H9 (cell line): ENCODE measurements around the gene AHSG. TPM values are rescaled to one million over a fixed set of nuclear protein-coding genes. Genes with fewer than 3 reads are reported as not detected.

Source experiments
- DNase-seq: peaks from one replicate; pipeline ENCODE4 v3.0.0-alpha.2; 2017
- H2AFZ ChIP-seq: one replicate; pipeline ENCODE4 v1.6.1; 2013; ENCODE audit warnings: mild to moderate bottlenecking, low read length, control low read depth, moderate library complexity
- H2AK5ac ChIP-seq: 2 replicates; pipeline ENCODE4 v1.6.1; 2013; ENCODE audit warnings: low read length, control low read depth, mixed read lengths; ENCODE audit not compliant: insufficient read length
- H2BK120ac ChIP-seq: one replicate; pipeline ENCODE4 v1.6.1; 2013; ENCODE audit warnings: low read depth, mild to moderate bottlenecking, low read length, control low read depth, inconsistent platforms; ENCODE audit not compliant: poor library complexity, severe bottlenecking
- H2BK12ac ChIP-seq: 2 replicates; pipeline ENCODE4 v1.6.1; 2013; ENCODE audit warnings: low read length, control low read depth, mixed read lengths, low read depth; ENCODE audit not compliant: insufficient read length
- H2BK15ac ChIP-seq: 2 replicates; pipeline ENCODE4 v1.6.1; 2013; ENCODE audit warnings: low read depth, low read length, control low read depth
- H2BK20ac ChIP-seq: one replicate; pipeline ENCODE4 v1.6.1; 2013; ENCODE audit warnings: low read depth, mild to moderate bottlenecking, low read length, control low read depth, inconsistent platforms; ENCODE audit not compliant: poor library complexity, severe bottlenecking
- H2BK5ac ChIP-seq: 2 replicates; pipeline ENCODE4 v1.6.1; 2013; ENCODE audit warnings: low read length, control low read depth, mixed read lengths; ENCODE audit not compliant: insufficient read length
- H3K14ac ChIP-seq: 2 replicates; pipeline ENCODE4 v1.6.1; 2013; ENCODE audit warnings: low read length, control low read depth; ENCODE audit not compliant: insufficient read depth
- H3K18ac ChIP-seq: 2 replicates; pipeline ENCODE4 v1.6.1; 2013; ENCODE audit warnings: low read depth, mild to moderate bottlenecking, mixed read lengths, low read length, control low read depth; ENCODE audit not compliant: insufficient read length
- H3K23ac ChIP-seq: 2 replicates; pipeline ENCODE4 v1.6.1; 2013; ENCODE audit warnings: low read length, control low read depth, mixed read lengths, low read depth; ENCODE audit not compliant: insufficient read length
- H3K23me2 ChIP-seq: 2 replicates; pipeline ENCODE4 v1.6.1; 2013; ENCODE audit warnings: low read depth, mild to moderate bottlenecking, mixed read lengths, low read length, control low read depth; ENCODE audit not compliant: insufficient read length, poor library complexity, severe bottlenecking
- H3K27ac ChIP-seq: 2 replicates; pipeline ENCODE4 v1.5.1; 2013; ENCODE audit warnings: low read length, control low read depth, mixed read lengths, low read depth; ENCODE audit not compliant: insufficient read length
- H3K27me3 ChIP-seq: 2 replicates; pipeline ENCODE4 v1.6.1; 2013; ENCODE audit warnings: low read length, control low read depth, inconsistent platforms; ENCODE audit not compliant: insufficient read depth
- H3K4ac ChIP-seq: 2 replicates; pipeline ENCODE4 v1.6.1; 2013; ENCODE audit warnings: low read depth, mild to moderate bottlenecking, control low read depth, inconsistent platforms, low read length, moderate library complexity
- H3K4me1 ChIP-seq: 2 replicates; pipeline ENCODE4 v1.6.1; 2013; ENCODE audit warnings: low read length, control low read depth, inconsistent platforms; ENCODE audit not compliant: insufficient read depth
- H3K4me2 ChIP-seq: 2 replicates; pipeline ENCODE4 v1.6.1; 2013; ENCODE audit warnings: low read length, control low read depth, mixed read lengths; ENCODE audit not compliant: insufficient read length, insufficient read depth
- H3K56ac ChIP-seq: 2 replicates; pipeline ENCODE4 v1.6.1; 2013; ENCODE audit warnings: low read depth, mild to moderate bottlenecking, mixed read lengths, low read length, control low read depth; ENCODE audit not compliant: insufficient read length
- H3K79me1 ChIP-seq: 2 replicates; pipeline ENCODE4 v1.6.1; 2013; ENCODE audit warnings: low read depth, mild to moderate bottlenecking, moderate library complexity, low read length, control low read depth, inconsistent platforms; ENCODE audit not compliant: insufficient read depth, poor library complexity, severe bottlenecking
- H3K79me2 ChIP-seq: 2 replicates; pipeline ENCODE4 v1.6.1; 2013; ENCODE audit warnings: low read length, control low read depth, inconsistent platforms; ENCODE audit not compliant: insufficient read depth
- H3K9ac ChIP-seq: 2 replicates; pipeline ENCODE4 v1.6.1; 2013; ENCODE audit warnings: low read length, control low read depth, mixed read lengths; ENCODE audit not compliant: insufficient read length; ENCODE audit errors: extremely low read depth
- H3K9me3 ChIP-seq: one replicate; pipeline ENCODE4 v1.6.1; 2013; ENCODE audit warnings: low read depth, low read length, inconsistent platforms; ENCODE audit not compliant: control insufficient read depth
- H3T11ph ChIP-seq: one replicate; pipeline ENCODE4 v1.6.1; 2013; ENCODE audit warnings: mild to moderate bottlenecking, low read length, control low read depth, inconsistent platforms
- H4K20me1 ChIP-seq: one replicate; pipeline ENCODE4 v1.6.1; 2013; ENCODE audit not compliant: control insufficient read depth, insufficient read length, insufficient read depth
- H4K5ac ChIP-seq: 2 replicates; pipeline ENCODE4 v1.6.1; 2013; ENCODE audit warnings: low read depth, mild to moderate bottlenecking, mixed read lengths, low read length, control low read depth; ENCODE audit not compliant: insufficient read length
- H4K8ac ChIP-seq: replicated peaks from 2 replicates; pipeline ENCODE4 v1.6.1; 2013; ENCODE audit warnings: low read length, control low read depth, mixed read lengths, low read depth; ENCODE audit not compliant: insufficient read length
- H4K91ac ChIP-seq: 2 replicates; pipeline ENCODE4 v1.6.1; 2013; ENCODE audit warnings: low read depth, mild to moderate bottlenecking, moderate library complexity, mixed read lengths, low read length, control low read depth; ENCODE audit not compliant: insufficient read length
- H3K27ac Mint-ChIP-seq, 3 experiments: 2 replicates in 2 of 3; 3 replicates in 1 of 3; pipeline ENCODE4 v1.8.0; 2020 to 2021; ENCODE audit warnings: mixed read lengths in 3 of 3, mild to moderate bottlenecking in 1 of 3, moderate library complexity in 1 of 3
- H3K27me3 Mint-ChIP-seq: 2 replicates; pipeline ENCODE4 v1.8.0; 2021; ENCODE audit warnings: low read depth, mild to moderate bottlenecking, moderate library complexity, mixed read lengths
- H3K36me3 Mint-ChIP-seq, 3 experiments: 2 replicates in 2 of 3; 3 replicates in 1 of 3; pipeline ENCODE4 v1.8.0; 2020 to 2021; ENCODE audit warnings: low read depth in 3 of 3, mixed read lengths in 3 of 3; ENCODE audit not compliant: insufficient read depth in 1 of 3
- H3K4me1 Mint-ChIP-seq, 2 experiments: 2 replicates each; pipeline ENCODE4 v1.8.0; 2020; ENCODE audit warnings: mixed read lengths in 2 of 2
- H3K4me3 Mint-ChIP-seq, 2 experiments: 2 replicates in 1 of 2; 3 replicates in 1 of 2; pipeline ENCODE4 v1.8.0; 2020 to 2021; ENCODE audit warnings: mild to moderate bottlenecking in 2 of 2, mixed read lengths in 2 of 2, moderate library complexity in 1 of 2
- H3K9me3 Mint-ChIP-seq, 2 experiments: 2 replicates in 1 of 2; 3 replicates in 1 of 2; pipeline ENCODE4 v1.8.0; 2020; ENCODE audit warnings: mild to moderate bottlenecking in 2 of 2, mixed read lengths in 2 of 2, moderate library complexity in 1 of 2
- CTCF ChIP-seq: fragments of 200-600 bp; sonication (generic); conservative IDR thresholded peaks from 3 replicates; pipeline ENCODE4 v1.8.0; 2021; ENCODE audit warnings: antibody characterized with exemption, mild to moderate bottlenecking
- WGBS: extraction: QIAGEN DNeasy Blood & Tissue Kit; methylation state at CpG from one replicate; pipeline ENCODE4 v1.1.7; 2013; ENCODE audit warnings: missing lambda C conversion rate, low lambda C conversion rate, mixed read lengths; ENCODE audit not compliant: insufficient read length; ENCODE audit errors: extremely low coverage; 5-methylcytosine and 5-hydroxymethylcytosine counted together
- total RNA-seq: library from RNA; stranded (reverse); gene quantifications from 2 replicates; pipeline ENCODE4 v1.2.1, GENCODE V29; 2021

AHSG gene
- total RNA-seq, 1 experiment from 2014 or later, result not detected

DNA sequence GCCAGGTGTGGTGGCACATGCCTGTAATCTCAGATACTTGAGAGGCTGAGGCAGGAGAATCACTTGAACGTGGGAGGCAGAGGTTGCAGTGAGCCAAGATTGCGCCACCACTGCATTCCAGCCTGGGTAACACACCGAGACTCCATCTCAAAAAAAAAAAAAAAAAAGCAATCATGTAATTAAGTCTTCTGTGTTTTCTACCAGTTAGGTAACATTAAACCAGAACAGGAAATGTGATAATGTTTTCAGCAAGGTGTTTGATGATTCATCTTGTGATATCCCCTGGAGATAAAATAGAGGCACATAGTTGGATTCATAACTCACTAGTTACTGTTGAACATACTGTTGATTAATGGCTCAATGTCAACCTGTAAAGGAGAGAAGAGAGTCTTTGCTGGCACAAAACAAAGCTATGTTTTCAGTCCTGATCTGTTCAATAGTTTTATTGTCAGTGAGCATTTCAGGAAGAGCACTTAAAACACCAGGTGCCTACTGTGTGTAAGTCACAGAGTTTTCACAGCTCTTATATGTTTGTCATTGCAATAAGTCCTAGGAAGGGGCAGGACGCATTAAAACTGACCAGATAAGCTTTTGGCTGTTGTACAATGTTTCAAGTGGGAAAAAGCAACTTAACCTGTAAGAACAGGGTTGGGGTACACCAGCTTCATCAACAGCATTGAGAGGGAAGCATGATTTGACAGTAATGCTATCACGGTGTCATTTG is 22.8 kb upstream of the AHSG start:
- Histone ChIP-seq H4K91ac (no peak overlapping the region), H2BK5ac (no peak overlapping the region), H3K9ac (no peak overlapping the region), H3K79me2 (no peaks in the 10 kb centered on the region), H4K8ac (no peak overlapping the region), H3K4me1 (no peaks in the 10 kb centered on the region), H3K27ac (no peak overlapping the region), H2BK12ac (no peak overlapping the region), H4K20me1 (no peaks in the 10 kb centered on the region), H2AFZ (no peak overlapping the region), H3K4me2 (no peak overlapping the region), H3K9me3 (no peaks in the 10 kb centered on the region), H3K56ac (no peak overlapping the region), H2BK15ac (no peak overlapping the region), H2AK5ac (no peak overlapping the region), H3K23me2 (no peaks in the 10 kb centered on the region), H2BK20ac (no peak overlapping the region), H3K14ac (no peak overlapping the region), H3T11ph (no peak overlapping the region), H3K4ac (no peak overlapping the region), H3K23ac (no peak overlapping the region), H2BK120ac (no peak overlapping the region), H3K27me3 (no peaks in the 10 kb centered on the region), H4K5ac (no peak overlapping the region), H3K79me1 (no peaks in the 10 kb centered on the region), H3K18ac (no peak overlapping the region)
- TF ChIP-seq CTCF, result no peak
- no CpG with 5 or more reads among the region's 5 CpGs for WGBS
- H3K27me3 Mint-ChIP-seq, result no peaks in the 10 kb centered on the region
- no peaks in the 10 kb centered on the region for H3K4me1 Mint-ChIP-seq
- H3K9me3 Mint-ChIP-seq, result no peaks in the 10 kb centered on the region
- no peak overlapping the region for H3K4me3 Mint-ChIP-seq
- DNase-seq, result no peak
- H3K36me3 Mint-ChIP-seq, result peaks cover 4 to 13% (median 12%) of the 10 kb centered on the region in 3 experiments; a peak in 6 of 7 replicates
- H3K27ac Mint-ChIP-seq, result no peak overlapping the region
